Measurements from ENCODE around the gene KIF3C. TPM values are rescaled to one million over a fixed set of nuclear protein-coding genes. Genes with fewer than 3 reads are reported as not detected.

The KIF3C gene
- total RNA-seq, 1 experiment from 2014 or later: 39.5 TPM

- Histone ChIP-seq H3K4me3 (ENCODE audit: low read depth, low read length, poor library complexity, severe bottlenecking) (no peak overlapping the region), H3K4me1 (ENCODE audit: insufficient read depth, low read length, poor library complexity, severe bottlenecking) (no peaks in the 10 kb centered on the region), H3K27ac (ENCODE audit: low read depth, low read length, poor library complexity, severe bottlenecking) (no peak overlapping the region), H3K9me3 (ENCODE audit: low read depth, low read length, poor library complexity, severe bottlenecking) (no peaks in the 10 kb centered on the region), H3K27me3 (replicated peaks; ENCODE audit: insufficient read depth, low read depth, low read length, poor library complexity) (no peaks in the 10 kb centered on the region), H3K36me3 (ENCODE audit: insufficient read depth, low read length, poor library complexity, severe bottlenecking) (no peaks in the 10 kb centered on the region)
- no TSS peak for BruUV-seq (replicated peaks)
- TF ChIP-seq CTCF (conservative IDR thresholded peaks at IDR 0.05; ENCODE audit: low read depth, low read length): no peak
- no peak for TF ChIP-seq EZH2 (IDR thresholded peaks at IDR 0.05; ENCODE audit: borderline replicate concordance, low read depth, low read length, poor library complexity, severe bottlenecking)
- POLR2A ChIA-PET (ENCODE audit: low non-redundant PET): interaction anchor here (0.5 kb wide), 1 partner anchor 208 kb away, joined by 5 read pairs; no protein-coding TSS in a partner anchor
- DNase-seq (ENCODE audit: low spot score): no peak
- CTCF ChIA-PET: no interaction called here
- intact Hi-C loops (cut with micrococcal nuclease; ENCODE audit: unreplicated experiment): no loop called here
These were observed 86.7 kb downstream of the KIF3C start for GRCh38 chr2:25895610-25896009.

- no peak overlapping the region for H3K27ac ChIP-seq (ENCODE audit: low read depth, low read length, poor library complexity, severe bottlenecking)
- H3K36me3 ChIP-seq (ENCODE audit: insufficient read depth, low read length, poor library complexity, severe bottlenecking): no peaks in the 10 kb centered on the region
- H3K4me3 ChIP-seq (ENCODE audit: low read depth, low read length, poor library complexity, severe bottlenecking): no peak overlapping the region
- CTCF ChIA-PET: no interaction called here
- no peaks in the 10 kb centered on the region for H3K4me1 ChIP-seq (ENCODE audit: insufficient read depth, low read length, poor library complexity, severe bottlenecking)
- no peaks in the 10 kb centered on the region for H3K27me3 ChIP-seq (replicated peaks; ENCODE audit: insufficient read depth, low read depth, low read length, poor library complexity)
- intact Hi-C loops (cut with micrococcal nuclease; ENCODE audit: unreplicated experiment): no loop called here
- H3K9me3 ChIP-seq (ENCODE audit: low read depth, low read length, poor library complexity, severe bottlenecking): no peaks in the 10 kb centered on the region
- TF ChIP-seq EZH2 (IDR thresholded peaks at IDR 0.05; ENCODE audit: borderline replicate concordance, low read depth, low read length, poor library complexity, severe bottlenecking): no peak
- TF ChIP-seq CTCF (conservative IDR thresholded peaks at IDR 0.05; ENCODE audit: low read depth, low read length): no peak
- BruUV-seq (replicated peaks): no TSS peak
- POLR2A ChIA-PET (ENCODE audit: low non-redundant PET): no interaction called here
- DNase-seq (ENCODE audit: low spot score): no peak
These were observed 87.3 kb downstream of the KIF3C start for GRCh38 chr2:25895018-25895417.

GRCh38 chr2:25894135-25894830 lies 88.0 kb downstream of the KIF3C start:
- Histone ChIP-seq H3K36me3 (ENCODE audit: insufficient read depth, low read length, poor library complexity, severe bottlenecking) (no peaks in the 10 kb centered on the region), H3K4me1 (ENCODE audit: insufficient read depth, low read length, poor library complexity, severe bottlenecking) (no peaks in the 10 kb centered on the region), H3K9me3 (ENCODE audit: low read depth, low read length, poor library complexity, severe bottlenecking) (no peaks in the 10 kb centered on the region), H3K4me3 (ENCODE audit: low read depth, low read length, poor library complexity, severe bottlenecking) (no peak overlapping the region), H3K27me3 (replicated peaks; ENCODE audit: insufficient read depth, low read depth, low read length, poor library complexity) (no peaks in the 10 kb centered on the region), H3K27ac (ENCODE audit: low read depth, low read length, poor library complexity, severe bottlenecking) (no peak overlapping the region)
- ChIA-PET CTCF (no interaction called here), POLR2A (ENCODE audit: low non-redundant PET) (no interaction called here)
- intact Hi-C loops (cut with micrococcal nuclease; ENCODE audit: unreplicated experiment): no loop called here
- BruUV-seq (replicated peaks): no TSS peak
- TF ChIP-seq CTCF (conservative IDR thresholded peaks at IDR 0.05; ENCODE audit: low read depth, low read length) (no peak), EZH2 (IDR thresholded peaks at IDR 0.05; ENCODE audit: borderline replicate concordance, low read depth, low read length, poor library complexity, severe bottlenecking) (no peak)
- peak; percentile 30 for DNase-seq (ENCODE audit: low spot score)
